H1 (cell line): ENCODE results near the gene APOL1. TPM values are rescaled to one million over a fixed set of nuclear protein-coding genes. Genes with fewer than 3 reads are reported as not detected.

Experiments
- RBBP5 ChIP-seq: IDR thresholded peaks from 2 replicates; pipeline ENCODE4 v1.7.1; 2012; ENCODE audit warnings: low read depth, mild to moderate bottlenecking, inconsistent platforms, low read length, moderate library complexity, borderline replicate concordance
- polyA plus RNA-seq, 7 experiments: library from polyadenylated mRNA; depleted of rRNA in 3 of 7; stranded (reverse) in 5 of 7; unstranded in 2 of 7; fragments of >200 nt in 5 of 7; fragments of 200-250 nt in 2 of 7; gene quantifications; 1 replicate in 5 of 7; 2 replicates in 1 of 7; 4 replicates in 1 of 7; pipeline versions ENCODE4 v1.2.1 to v1.2.3, GENCODE V29; 2011 to 2013; ENCODE audit warnings: missing spikeins in 2 of 7, mixed read lengths in 2 of 7
- total RNA-seq: library from RNA; stranded (reverse); fragmentation: NEBNext Ultra II Directional; extraction: Animal tissue kit (Norgen Biotek cat#: 25700); gene quantifications from 2 replicates; pipeline ENCODE4 v1.2.1, GENCODE V29; 2021

APOL1 gene
- total and polyA plus RNA-seq, 2 of the 8 experiments (the other 6 are each of a cell fraction or from before 2014, with no cell fraction given): not detected

DNA sequence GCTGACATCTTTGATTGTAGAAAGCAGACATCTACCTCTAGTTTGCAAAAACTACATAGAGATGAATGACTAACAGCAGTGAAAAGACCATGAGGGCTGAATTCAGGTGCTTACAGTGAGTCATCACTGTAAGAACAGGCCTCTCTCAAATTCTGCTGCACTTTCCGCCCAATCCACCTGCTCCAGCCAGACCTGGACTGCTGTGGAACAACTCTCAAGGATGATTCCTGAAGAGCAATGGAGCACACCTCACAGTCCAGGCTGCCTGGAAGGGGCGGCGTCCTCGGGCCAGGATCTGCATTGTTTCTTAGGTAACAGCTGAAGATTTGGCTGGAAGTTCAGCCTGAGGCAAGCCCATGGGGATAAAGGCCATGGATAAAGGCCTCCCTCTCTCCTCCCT is 28.7 kb upstream of the APOL1 start (continued):
- TF ChIP-seq RBBP5: no peak
- TF ChIP-seq, all 59 proteins: peak for 0
